Astrocyte of the spinal cord (primary cell): ENCODE results near the gene RPL7A.

Experiments
- DNase-seq: peaks from one replicate; pipeline ENCODE4 v3.0.0; 2011; ENCODE audit warnings: low read depth, low spot score
- H3K4me3 ChIP-seq: 2 replicates; pipeline ENCODE4 v1.5.1; 2011; ENCODE audit warnings: low read depth, mild to moderate bottlenecking, low read length, moderate library complexity
- CTCF ChIP-seq: IDR thresholded peaks from 2 replicates; pipeline ENCODE4 v1.5.1; 2012; ENCODE audit warnings: low read depth, mild to moderate bottlenecking, low read length, inconsistent platforms
- in situ Hi-C: cut with HindIII; loops from 2 replicates; pipeline ENCODE4 v1.10.0; 2017; ENCODE audit warnings: low sequenced_read_pairs

RPL7A gene

DNA sequence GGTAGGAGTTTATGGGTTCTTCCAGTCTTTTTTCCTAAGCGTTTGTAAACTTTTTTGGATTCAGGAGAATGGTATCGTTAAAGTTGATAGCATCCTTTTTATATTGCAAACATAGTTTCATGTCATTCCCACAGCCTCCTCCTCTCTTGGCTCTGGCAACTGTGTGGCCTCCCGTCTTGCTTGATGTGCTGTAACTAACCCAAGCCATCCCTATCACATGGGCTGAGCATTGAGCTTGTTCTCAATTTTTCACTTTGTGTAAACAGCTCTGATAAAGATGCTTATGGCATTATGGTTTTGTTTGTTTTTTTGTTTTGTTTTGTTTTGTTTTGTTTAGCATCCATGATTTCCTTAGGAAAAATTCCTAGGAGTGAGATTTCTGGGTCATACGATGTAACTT, 32.7 kb downstream of the RPL7A start:
- no peak for TF ChIP-seq CTCF
- no peak for DNase-seq
- no peak overlapping the region for H3K4me3 ChIP-seq
- in situ Hi-C loops = no loop called here

- no peak for TF ChIP-seq CTCF
- DNase-seq = no peak
- in situ Hi-C loops = no loop called here
- no peak overlapping the region for H3K4me3 ChIP-seq
Observed at GRCh38 chr9:133382507-133383141, 34.6 kb downstream of the RPL7A start.

GRCh38 chr9:133383438-133383837, 35.4 kb downstream of the RPL7A start:
- no peak for TF ChIP-seq CTCF
- no peak for DNase-seq
- in situ Hi-C loops = no loop called here
- H3K4me3 ChIP-seq = no peak overlapping the region

DNA sequence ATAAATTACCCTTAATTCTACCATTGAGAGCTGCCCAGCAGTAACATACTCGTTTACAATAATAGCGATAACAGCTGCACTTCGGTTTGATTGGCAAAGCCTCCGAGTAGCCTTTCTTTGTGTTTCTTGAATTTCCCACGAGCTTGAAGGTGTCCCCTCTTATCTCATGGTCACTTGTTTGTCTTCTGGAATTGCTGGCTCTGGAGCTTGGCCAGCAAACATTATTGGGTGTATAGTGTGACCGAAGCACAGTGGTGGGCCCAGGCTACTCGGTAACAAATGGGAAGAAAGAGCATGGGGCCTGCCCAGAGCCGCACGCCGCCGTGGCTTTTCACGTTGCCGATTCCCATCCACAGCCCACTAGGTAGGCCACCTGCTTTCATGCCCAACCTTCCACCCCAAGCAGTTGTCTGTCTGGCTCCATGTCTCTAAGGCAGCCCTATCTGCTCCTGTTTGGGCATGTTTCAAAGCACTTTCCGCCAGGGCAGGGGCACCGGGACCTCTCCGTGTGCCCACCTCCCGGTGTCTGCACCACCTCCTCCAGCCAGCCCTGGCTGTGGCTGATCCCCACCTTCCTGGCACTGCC, 36.8 kb downstream of the RPL7A start:
- no peak overlapping the region for H3K4me3 ChIP-seq
- DNase-seq = no peak
- in situ Hi-C loops = no loop called here
- no peak for TF ChIP-seq CTCF

- DNase-seq = no peak
- in situ Hi-C loops = no loop called here
- no peak for TF ChIP-seq CTCF
- H3K4me3 ChIP-seq = no peak overlapping the region
Observed at GRCh38 chr9:133385452-133385851, 37.4 kb downstream of the RPL7A start.

DNA sequence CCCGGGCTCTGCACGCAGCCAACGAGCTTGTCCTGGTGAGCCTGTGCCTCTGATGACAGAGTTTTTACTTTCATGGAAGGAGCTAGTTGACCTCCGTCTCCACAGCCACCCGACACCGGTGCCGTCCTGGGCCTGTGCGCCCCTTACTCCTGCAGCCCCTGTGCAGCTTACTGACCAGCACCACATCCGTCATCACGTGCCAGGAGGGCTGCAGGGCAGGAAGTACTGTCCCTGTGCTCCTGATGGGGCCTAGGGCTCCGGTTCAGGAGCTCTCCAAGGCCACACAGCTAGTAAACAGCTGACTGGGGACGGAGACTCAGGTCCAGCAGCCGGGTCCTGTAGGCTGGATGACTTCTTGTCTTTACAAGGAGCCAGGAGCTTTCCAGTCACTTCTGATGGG, 38.3 kb downstream of the RPL7A start:
- in situ Hi-C loops = no loop called here
- DNase-seq = no peak
- no peak overlapping the region for H3K4me3 ChIP-seq
- no peak for TF ChIP-seq CTCF
